22Rv1 (cell line): Measurements from ENCODE around the gene PSMB11.

Experiments used
- CTCF ChIP-seq: fragments of 450-650 bp; IDR thresholded peaks from 2 replicates; pipeline ENCODE4 v1.5.1; 2017; ENCODE audit warnings: mild to moderate bottlenecking
- ZFX ChIP-seq: fragments of 450-650 bp; IDR thresholded peaks from 2 replicates; pipeline ENCODE4 v1.6.1; 2017; ENCODE audit warnings: antibody characterized with exemption, borderline replicate concordance

- TF ChIP-seq CTCF = no peak
- no peak for TF ChIP-seq ZFX
Observed at GRCh38 chr14:23013054-23013748, 28.8 kb upstream of the PSMB11 start.
